H1 (cell line): Measurements from ENCODE around the gene NAALADL1. TPM values are rescaled to one million over a fixed set of nuclear protein-coding genes. Genes with fewer than 3 reads are reported as not detected.

Source experiments
- EZH2 ChIP-seq: fragments of 200-600 bp; sonication (generic); IDR thresholded peaks from 2 replicates; pipeline ENCODE4 v1.7.1; 2012; ENCODE audit warnings: low read depth, mild to moderate bottlenecking, moderate library complexity, low read length, inconsistent platforms; ENCODE audit not compliant: severe bottlenecking
- NRF1 ChIP-seq: IDR thresholded peaks from 2 replicates; pipeline ENCODE4 v1.6.1; 2011; ENCODE audit warnings: mild to moderate bottlenecking, low read depth, low read length, improper control_type of control experiment
- polyA plus RNA-seq, 7 experiments: library from polyadenylated mRNA; depleted of rRNA in 3 of 7; stranded (reverse) in 5 of 7; unstranded in 2 of 7; fragments of >200 nt in 5 of 7; fragments of 200-250 nt in 2 of 7; gene quantifications; 1 replicate in 5 of 7; 2 replicates in 1 of 7; 4 replicates in 1 of 7; pipeline versions ENCODE4 v1.2.1 to v1.2.3, GENCODE V29; 2011 to 2013; ENCODE audit warnings: missing spikeins in 2 of 7, mixed read lengths in 2 of 7
- total RNA-seq: library from RNA; stranded (reverse); fragmentation: NEBNext Ultra II Directional; extraction: Animal tissue kit (Norgen Biotek cat#: 25700); gene quantifications from 2 replicates; pipeline ENCODE4 v1.2.1, GENCODE V29; 2021
- TF ChIP-seq, protein P1 (sequence below): fragments of 300-600 bp; sonication (generic); IDR thresholded peaks from 2 replicates; pipeline ENCODE4 v1.7.1; 2012; ENCODE audit warnings: low read length, moderate library complexity, mild to moderate bottlenecking, inconsistent platforms; ENCODE audit not compliant: insufficient replicate concordance

NAALADL1 gene
- total and polyA plus RNA-seq, 2 of the 8 experiments (the other 6 are each of a cell fraction or from before 2014, with no cell fraction given) = 7.5 to 9.9 TPM

- TF ChIP-seq, protein P1, sequence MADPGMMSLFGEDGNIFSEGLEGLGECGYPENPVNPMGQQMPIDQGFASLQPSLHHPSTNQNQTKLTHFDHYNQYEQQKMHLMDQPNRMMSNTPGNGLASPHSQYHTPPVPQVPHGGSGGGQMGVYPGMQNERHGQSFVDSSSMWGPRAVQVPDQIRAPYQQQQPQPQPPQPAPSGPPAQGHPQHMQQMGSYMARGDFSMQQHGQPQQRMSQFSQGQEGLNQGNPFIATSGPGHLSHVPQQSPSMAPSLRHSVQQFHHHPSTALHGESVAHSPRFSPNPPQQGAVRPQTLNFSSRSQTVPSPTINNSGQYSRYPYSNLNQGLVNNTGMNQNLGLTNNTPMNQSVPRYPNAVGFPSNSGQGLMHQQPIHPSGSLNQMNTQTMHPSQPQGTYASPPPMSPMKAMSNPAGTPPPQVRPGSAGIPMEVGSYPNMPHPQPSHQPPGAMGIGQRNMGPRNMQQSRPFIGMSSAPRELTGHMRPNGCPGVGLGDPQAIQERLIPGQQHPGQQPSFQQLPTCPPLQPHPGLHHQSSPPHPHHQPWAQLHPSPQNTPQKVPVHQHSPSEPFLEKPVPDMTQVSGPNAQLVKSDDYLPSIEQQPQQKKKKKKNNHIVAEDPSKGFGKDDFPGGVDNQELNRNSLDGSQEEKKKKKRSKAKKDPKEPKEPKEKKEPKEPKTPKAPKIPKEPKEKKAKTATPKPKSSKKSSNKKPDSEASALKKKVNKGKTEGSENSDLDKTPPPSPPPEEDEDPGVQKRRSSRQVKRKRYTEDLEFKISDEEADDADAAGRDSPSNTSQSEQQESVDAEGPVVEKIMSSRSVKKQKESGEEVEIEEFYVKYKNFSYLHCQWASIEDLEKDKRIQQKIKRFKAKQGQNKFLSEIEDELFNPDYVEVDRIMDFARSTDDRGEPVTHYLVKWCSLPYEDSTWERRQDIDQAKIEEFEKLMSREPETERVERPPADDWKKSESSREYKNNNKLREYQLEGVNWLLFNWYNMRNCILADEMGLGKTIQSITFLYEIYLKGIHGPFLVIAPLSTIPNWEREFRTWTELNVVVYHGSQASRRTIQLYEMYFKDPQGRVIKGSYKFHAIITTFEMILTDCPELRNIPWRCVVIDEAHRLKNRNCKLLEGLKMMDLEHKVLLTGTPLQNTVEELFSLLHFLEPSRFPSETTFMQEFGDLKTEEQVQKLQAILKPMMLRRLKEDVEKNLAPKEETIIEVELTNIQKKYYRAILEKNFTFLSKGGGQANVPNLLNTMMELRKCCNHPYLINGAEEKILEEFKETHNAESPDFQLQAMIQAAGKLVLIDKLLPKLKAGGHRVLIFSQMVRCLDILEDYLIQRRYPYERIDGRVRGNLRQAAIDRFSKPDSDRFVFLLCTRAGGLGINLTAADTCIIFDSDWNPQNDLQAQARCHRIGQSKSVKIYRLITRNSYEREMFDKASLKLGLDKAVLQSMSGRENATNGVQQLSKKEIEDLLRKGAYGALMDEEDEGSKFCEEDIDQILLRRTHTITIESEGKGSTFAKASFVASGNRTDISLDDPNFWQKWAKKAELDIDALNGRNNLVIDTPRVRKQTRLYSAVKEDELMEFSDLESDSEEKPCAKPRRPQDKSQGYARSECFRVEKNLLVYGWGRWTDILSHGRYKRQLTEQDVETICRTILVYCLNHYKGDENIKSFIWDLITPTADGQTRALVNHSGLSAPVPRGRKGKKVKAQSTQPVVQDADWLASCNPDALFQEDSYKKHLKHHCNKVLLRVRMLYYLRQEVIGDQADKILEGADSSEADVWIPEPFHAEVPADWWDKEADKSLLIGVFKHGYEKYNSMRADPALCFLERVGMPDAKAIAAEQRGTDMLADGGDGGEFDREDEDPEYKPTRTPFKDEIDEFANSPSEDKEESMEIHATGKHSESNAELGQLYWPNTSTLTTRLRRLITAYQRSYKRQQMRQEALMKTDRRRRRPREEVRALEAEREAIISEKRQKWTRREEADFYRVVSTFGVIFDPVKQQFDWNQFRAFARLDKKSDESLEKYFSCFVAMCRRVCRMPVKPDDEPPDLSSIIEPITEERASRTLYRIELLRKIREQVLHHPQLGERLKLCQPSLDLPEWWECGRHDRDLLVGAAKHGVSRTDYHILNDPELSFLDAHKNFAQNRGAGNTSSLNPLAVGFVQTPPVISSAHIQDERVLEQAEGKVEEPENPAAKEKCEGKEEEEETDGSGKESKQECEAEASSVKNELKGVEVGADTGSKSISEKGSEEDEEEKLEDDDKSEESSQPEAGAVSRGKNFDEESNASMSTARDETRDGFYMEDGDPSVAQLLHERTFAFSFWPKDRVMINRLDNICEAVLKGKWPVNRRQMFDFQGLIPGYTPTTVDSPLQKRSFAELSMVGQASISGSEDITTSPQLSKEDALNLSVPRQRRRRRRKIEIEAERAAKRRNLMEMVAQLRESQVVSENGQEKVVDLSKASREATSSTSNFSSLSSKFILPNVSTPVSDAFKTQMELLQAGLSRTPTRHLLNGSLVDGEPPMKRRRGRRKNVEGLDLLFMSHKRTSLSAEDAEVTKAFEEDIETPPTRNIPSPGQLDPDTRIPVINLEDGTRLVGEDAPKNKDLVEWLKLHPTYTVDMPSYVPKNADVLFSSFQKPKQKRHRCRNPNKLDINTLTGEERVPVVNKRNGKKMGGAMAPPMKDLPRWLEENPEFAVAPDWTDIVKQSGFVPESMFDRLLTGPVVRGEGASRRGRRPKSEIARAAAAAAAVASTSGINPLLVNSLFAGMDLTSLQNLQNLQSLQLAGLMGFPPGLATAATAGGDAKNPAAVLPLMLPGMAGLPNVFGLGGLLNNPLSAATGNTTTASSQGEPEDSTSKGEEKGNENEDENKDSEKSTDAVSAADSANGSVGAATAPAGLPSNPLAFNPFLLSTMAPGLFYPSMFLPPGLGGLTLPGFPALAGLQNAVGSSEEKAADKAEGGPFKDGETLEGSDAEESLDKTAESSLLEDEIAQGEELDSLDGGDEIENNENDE = no peak
- TF ChIP-seq NRF1 = no peak
- no peak for TF ChIP-seq EZH2
Observed at GRCh38 chr11:65056999-65057398, 1.4 kb downstream of the NAALADL1 start (continued).
